ENCODE measurements around the gene CYBC1. TPM values are rescaled to one million over a fixed set of nuclear protein-coding genes. Genes with fewer than 3 reads are reported as not detected.

Gene CYBC1
- polyA plus RNA-seq (2013, experiment 1 of 2) = 45.6 TPM
- polyA plus RNA-seq (2013, experiment 2 of 2) = 40.3 TPM

- Histone ChIP-seq H3K9me3 (ENCODE audit: control insufficient read depth, low read length) (peaks cover 6% of the 10 kb centered on the region), H3K4me1 (ENCODE audit: control insufficient read depth, insufficient read depth, low read length, poor library complexity, severe bottlenecking) (peaks cover 8% of the 10 kb centered on the region), H3K4me3 (ENCODE audit: extremely low read depth, insufficient read depth, low read length, poor library complexity, severe bottlenecking) (peak within 1 kb of the TSS; percentile 90), H3K27ac (ENCODE audit: low read depth, low read length, severe bottlenecking) (peak within 1 kb of the TSS; percentile 62), H3K36me3 (ENCODE audit: control insufficient read depth, insufficient read depth, low read length) (peaks cover 11% of the 10 kb centered on the region)
- 1% methylated on average over 57 to 61 of the region's 91 CpGs for WGBS, 2 experiments (ENCODE audit: insufficient coverage in 2 of 2)
Observed at GRCh38 chr17:82450357-82451106, at the start of gene CYBC1. TSS of gene CYBC1 (minus strand) at chr17:82450752. CDS start at chr17:82449254, 1,498 bp downstream.

- Histone ChIP-seq H3K4me3 (ENCODE audit: extremely low read depth, insufficient read depth, low read length, poor library complexity, severe bottlenecking) (peak overlapping the region; percentile 41), H3K36me3 (ENCODE audit: control insufficient read depth, insufficient read depth, low read length) (no peaks in the 10 kb centered on the region), H3K4me1 (ENCODE audit: control insufficient read depth, insufficient read depth, low read length, poor library complexity, severe bottlenecking) (no peaks in the 10 kb centered on the region), H3K27ac (ENCODE audit: low read depth, low read length, severe bottlenecking) (peak overlapping the region; percentile 75), H3K9me3 (ENCODE audit: control insufficient read depth, low read length) (no peaks in the 10 kb centered on the region)
- WGBS, 2 experiments (ENCODE audit: insufficient coverage in 2 of 2) = 21% methylated on average over 43 to 47 of the region's 66 CpGs
Observed at GRCh38 chr17:82497483-82498405, 47.2 kb upstream of the CYBC1 start.

GRCh38 chr17:82496529-82497434 lies 46.2 kb upstream of the CYBC1 start:
- H3K27ac ChIP-seq (ENCODE audit: low read depth, low read length, severe bottlenecking) = no peak overlapping the region
- H3K4me1 ChIP-seq (ENCODE audit: control insufficient read depth, insufficient read depth, low read length, poor library complexity, severe bottlenecking) = no peaks in the 10 kb centered on the region
- no peaks in the 10 kb centered on the region for H3K36me3 ChIP-seq (ENCODE audit: control insufficient read depth, insufficient read depth, low read length)
- peak overlapping the region; percentile 52 for H3K4me3 ChIP-seq (ENCODE audit: extremely low read depth, insufficient read depth, low read length, poor library complexity, severe bottlenecking)
- 25 to 27% methylated on average over 61 to 65 of the region's 83 CpGs for WGBS, 2 experiments (ENCODE audit: insufficient coverage in 2 of 2)
- H3K9me3 ChIP-seq (ENCODE audit: control insufficient read depth, low read length) = no peaks in the 10 kb centered on the region

- Histone ChIP-seq H3K4me1 (ENCODE audit: control insufficient read depth, insufficient read depth, low read length, poor library complexity, severe bottlenecking) (no peaks in the 10 kb centered on the region), H3K4me3 (ENCODE audit: extremely low read depth, insufficient read depth, low read length, poor library complexity, severe bottlenecking) (no peak overlapping the region), H3K36me3 (ENCODE audit: control insufficient read depth, insufficient read depth, low read length) (no peaks in the 10 kb centered on the region), H3K9me3 (ENCODE audit: control insufficient read depth, low read length) (no peaks in the 10 kb centered on the region), H3K27ac (ENCODE audit: low read depth, low read length, severe bottlenecking) (no peak overlapping the region)
- WGBS, 2 experiments (ENCODE audit: insufficient coverage in 2 of 2) = 83 to 85% methylated on average over 10 of the region's 12 CpGs
Observed at GRCh38 chr17:82495844-82496528, 45.4 kb upstream of the CYBC1 start.

GRCh38 chr17:82494236-82495055 lies 43.9 kb upstream of the CYBC1 start:
- Histone ChIP-seq H3K36me3 (ENCODE audit: control insufficient read depth, insufficient read depth, low read length) (peaks cover 2% of the 10 kb centered on the region), H3K9me3 (ENCODE audit: control insufficient read depth, low read length) (no peaks in the 10 kb centered on the region), H3K4me1 (ENCODE audit: control insufficient read depth, insufficient read depth, low read length, poor library complexity, severe bottlenecking) (no peaks in the 10 kb centered on the region), H3K4me3 (ENCODE audit: extremely low read depth, insufficient read depth, low read length, poor library complexity, severe bottlenecking) (no peak overlapping the region), H3K27ac (ENCODE audit: low read depth, low read length, severe bottlenecking) (peak overlapping the region; percentile 81)
- WGBS, 2 experiments (ENCODE audit: insufficient coverage in 2 of 2) = 4 to 8% methylated on average over 14 to 16 of the region's 17 CpGs

GRCh38 chr17:82493226-82493781 lies 42.8 kb upstream of the CYBC1 start:
- 89 to 92% methylated on average over 7 to 9 of the region's 12 CpGs for WGBS, 2 experiments (ENCODE audit: insufficient coverage in 2 of 2)
- no peak overlapping the region for H3K4me3 ChIP-seq (ENCODE audit: extremely low read depth, insufficient read depth, low read length, poor library complexity, severe bottlenecking)
- H3K4me1 ChIP-seq (ENCODE audit: control insufficient read depth, insufficient read depth, low read length, poor library complexity, severe bottlenecking) = no peaks in the 10 kb centered on the region

GRCh38 chr17:82492643-82493225 lies 42.2 kb upstream of the CYBC1 start:
- no peaks in the 10 kb centered on the region for H3K9me3 ChIP-seq (ENCODE audit: control insufficient read depth, low read length)
- WGBS, 2 experiments (ENCODE audit: insufficient coverage in 2 of 2) = 92 to 97% methylated on average over 8 to 10 of the region's 13 CpGs
- H3K4me1 ChIP-seq (ENCODE audit: control insufficient read depth, insufficient read depth, low read length, poor library complexity, severe bottlenecking) = no peaks in the 10 kb centered on the region
- no peak overlapping the region for H3K4me3 ChIP-seq (ENCODE audit: extremely low read depth, insufficient read depth, low read length, poor library complexity, severe bottlenecking)
- peaks cover 15% of the 10 kb centered on the region for H3K36me3 ChIP-seq (ENCODE audit: control insufficient read depth, insufficient read depth, low read length)
- H3K27ac ChIP-seq (ENCODE audit: low read depth, low read length, severe bottlenecking) = no peak overlapping the region

More at GRCh38 chr17:82493226-82493781, 42.8 kb upstream of the CYBC1 start:
- no peak overlapping the region for H3K27ac ChIP-seq (ENCODE audit: low read depth, low read length, severe bottlenecking)
- H3K9me3 ChIP-seq (ENCODE audit: control insufficient read depth, low read length) = no peaks in the 10 kb centered on the region
- H3K36me3 ChIP-seq (ENCODE audit: control insufficient read depth, insufficient read depth, low read length) = peaks cover 12% of the 10 kb centered on the region

- Histone ChIP-seq H3K9me3 (ENCODE audit: control insufficient read depth, low read length) (no peaks in the 10 kb centered on the region), H3K4me3 (ENCODE audit: extremely low read depth, insufficient read depth, low read length, poor library complexity, severe bottlenecking) (no peak overlapping the region), H3K4me1 (ENCODE audit: control insufficient read depth, insufficient read depth, low read length, poor library complexity, severe bottlenecking) (no peaks in the 10 kb centered on the region), H3K27ac (ENCODE audit: low read depth, low read length, severe bottlenecking) (no peak overlapping the region), H3K36me3 (ENCODE audit: control insufficient read depth, insufficient read depth, low read length) (peaks cover 24% of the 10 kb centered on the region)
- 92 to 97% methylated on average over 13 to 15 of the region's 15 CpGs for WGBS, 2 experiments (ENCODE audit: insufficient coverage in 2 of 2)
Observed at GRCh38 chr17:82491533-82491932, 41.0 kb upstream of the CYBC1 start.

- 91 to 94% methylated on average over 9 to 10 of the region's 10 CpGs for WGBS, 2 experiments (ENCODE audit: insufficient coverage in 2 of 2)
- Histone ChIP-seq H3K27ac (ENCODE audit: low read depth, low read length, severe bottlenecking) (no peak overlapping the region), H3K9me3 (ENCODE audit: control insufficient read depth, low read length) (no peaks in the 10 kb centered on the region), H3K4me1 (ENCODE audit: control insufficient read depth, insufficient read depth, low read length, poor library complexity, severe bottlenecking) (no peaks in the 10 kb centered on the region), H3K4me3 (ENCODE audit: extremely low read depth, insufficient read depth, low read length, poor library complexity, severe bottlenecking) (no peak overlapping the region), H3K36me3 (ENCODE audit: control insufficient read depth, insufficient read depth, low read length) (peaks cover 28% of the 10 kb centered on the region)
Observed at GRCh38 chr17:82491196-82491530, 40.6 kb upstream of the CYBC1 start.
